NCI-H2171 treated with DMSO at 0.1 percent for 48 hours (cell line): Measurements from ENCODE around the gene FGD6.
"Not testable (repeated sequence)": the region's sequence is repeated elsewhere in the genome, so short reads cannot be mapped to it uniquely, and the experiment has no call there.

Source experiments
- DNase-seq: peaks from one replicate; lab custom pipeline; 2025; lab: John Stamatoyannopoulos, UW

Gene FGD6

DNA sequence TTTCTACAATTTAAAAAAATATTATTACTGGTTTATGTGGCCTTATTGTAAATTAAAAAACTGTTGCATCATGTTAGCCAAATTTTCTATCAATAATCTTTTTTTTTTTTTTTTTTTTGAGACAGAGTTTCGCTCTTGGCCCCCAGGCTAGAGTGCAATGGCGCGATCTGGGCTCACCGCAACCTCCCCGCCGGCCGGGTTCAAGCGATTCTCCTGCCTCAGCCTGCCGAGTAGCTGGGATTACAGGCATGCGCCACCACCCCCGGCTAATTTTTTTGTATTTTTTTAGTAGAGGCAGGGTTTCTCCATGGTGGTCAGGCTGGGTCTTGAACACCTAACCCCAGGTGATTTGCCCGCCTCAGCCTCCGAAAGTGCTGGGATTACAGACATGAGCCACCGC is 16.9 kb upstream of the FGD6 start:
- DNase-seq: not testable (repeated sequence)

DNA sequence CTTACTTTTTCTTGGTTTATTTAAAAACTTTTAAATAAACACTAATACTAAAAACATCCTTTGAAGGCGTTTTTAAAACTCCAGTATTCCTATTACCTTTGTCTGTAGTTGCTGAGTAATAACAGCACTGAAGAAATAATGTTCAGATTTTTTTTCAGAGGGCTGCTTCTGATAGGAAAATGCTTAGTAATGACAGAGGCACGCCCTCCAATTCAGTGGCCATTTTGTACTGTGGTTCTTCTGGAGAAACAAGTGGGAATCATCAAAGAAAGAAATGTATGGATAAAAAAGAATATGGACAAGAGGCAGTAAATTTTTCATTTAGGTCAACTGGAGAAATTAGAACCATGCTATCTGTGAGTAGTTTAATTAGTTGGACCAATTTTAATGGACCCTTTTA is 13.9 kb upstream of the FGD6 start:
- DNase-seq: no peak

DNA sequence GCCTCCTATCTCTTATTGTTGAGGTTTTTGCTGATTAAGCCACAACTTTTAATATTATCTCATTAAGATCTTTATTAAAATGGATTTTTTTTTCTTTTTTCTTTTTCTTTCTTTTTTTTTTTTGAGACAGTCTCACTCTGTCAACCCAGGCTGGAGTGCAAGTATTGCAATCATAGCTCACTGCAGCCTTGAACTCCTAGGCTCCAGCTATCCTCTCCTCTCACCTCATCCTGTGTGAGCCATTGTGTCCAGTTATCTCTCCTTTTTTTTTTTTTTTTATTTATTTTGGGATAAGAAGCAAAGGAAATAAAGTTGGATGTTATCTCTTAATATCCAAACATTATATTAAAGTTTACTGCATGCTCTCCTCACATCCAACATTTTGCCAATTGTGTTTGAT is 13.0 kb upstream of the FGD6 start:
- DNase-seq: no peak

DNA sequence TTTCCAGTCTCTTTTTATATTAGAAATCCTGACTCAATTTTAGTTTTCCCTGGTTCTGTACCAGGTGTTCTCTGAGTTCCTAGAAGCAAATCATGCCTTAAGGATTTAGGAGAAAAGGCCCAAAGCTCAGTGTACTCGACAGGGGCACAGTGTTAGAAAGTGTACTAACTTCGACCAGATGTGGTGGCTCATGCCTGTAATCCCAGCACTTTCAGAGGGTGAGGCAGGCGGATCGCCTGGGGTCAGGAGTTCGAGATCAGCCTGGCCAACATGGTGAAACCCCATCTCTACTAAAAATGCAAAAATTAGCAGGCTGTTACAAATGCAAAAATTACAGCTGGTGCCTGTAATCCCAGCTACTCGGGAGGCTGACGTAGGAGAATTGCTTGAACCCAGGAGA is 12.4 kb upstream of the FGD6 start:
- DNase-seq: no peak

DNA sequence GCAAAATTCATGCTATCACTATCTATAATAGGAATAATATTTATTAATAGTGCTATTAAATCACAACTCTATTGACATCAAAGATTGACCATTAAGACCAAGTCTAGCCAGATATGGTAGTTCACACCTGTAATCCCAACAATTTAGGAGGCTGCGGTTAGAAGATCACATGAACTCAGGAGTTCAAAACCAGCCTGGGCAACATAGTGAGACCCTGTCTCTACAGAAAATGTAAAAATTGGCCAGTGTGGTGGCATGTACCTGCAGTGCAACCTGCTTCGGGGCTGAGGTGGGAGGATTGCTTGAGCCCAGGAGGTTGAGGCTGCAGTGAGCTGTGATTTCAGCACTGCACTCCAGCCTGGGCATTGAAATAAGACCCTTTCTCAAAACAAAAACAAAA is 11.3 kb upstream of the FGD6 start:
- DNase-seq: no peak

DNA sequence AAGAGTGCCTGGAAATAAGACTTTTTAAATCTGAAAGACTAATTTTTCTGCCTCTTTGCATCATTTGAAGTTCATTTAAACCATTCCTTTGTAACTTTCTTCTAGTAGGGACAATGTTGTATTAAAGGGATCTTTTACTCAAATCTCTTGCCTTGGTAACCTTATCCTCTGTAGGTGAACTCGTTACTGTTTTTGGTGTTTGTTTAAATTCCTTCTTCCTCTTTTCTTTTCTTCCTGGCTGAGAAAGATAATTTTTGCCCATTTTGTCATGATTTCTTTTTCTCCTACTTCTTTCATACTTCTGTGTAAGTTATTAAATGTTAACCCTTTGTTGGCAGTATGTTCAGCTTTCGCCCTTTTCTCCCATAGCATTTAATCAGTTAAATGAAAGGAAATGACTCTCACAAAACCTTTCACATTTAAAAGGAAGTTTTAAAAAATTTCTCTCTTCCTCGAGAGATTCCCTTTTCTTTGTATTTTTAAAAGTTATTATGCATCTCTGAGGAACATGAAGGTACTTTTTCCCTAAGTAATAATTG is 10.6 kb upstream of the FGD6 start:
- no peak for DNase-seq

DNA sequence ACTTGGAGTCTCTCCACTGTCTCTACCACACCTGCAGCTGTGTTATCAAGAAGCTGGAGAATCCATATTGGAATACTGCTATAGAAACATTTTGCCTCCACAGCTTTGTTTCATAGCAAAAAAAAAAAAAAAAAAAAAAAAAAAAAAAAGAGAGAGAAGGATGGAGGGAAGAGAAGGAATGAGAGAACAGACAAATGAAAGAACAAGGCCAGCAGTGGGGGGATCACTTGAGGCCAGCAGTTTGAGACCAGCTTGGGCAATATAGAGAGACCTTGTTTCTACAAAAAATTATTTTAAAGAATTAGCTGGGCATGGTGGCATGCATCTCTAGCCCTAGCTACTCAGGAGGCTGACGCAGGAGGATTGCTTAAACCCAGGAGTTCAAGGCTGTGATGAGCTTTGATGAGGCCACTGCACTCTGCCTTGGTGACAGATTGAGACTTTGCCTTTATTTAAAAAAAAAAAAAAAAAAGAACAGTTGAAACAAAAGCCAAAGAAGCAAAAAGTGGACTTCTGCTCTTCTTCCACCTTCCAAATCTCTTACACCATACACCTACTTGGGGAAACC is 8.5 kb upstream of the FGD6 start:
- DNase-seq: no peak

DNA sequence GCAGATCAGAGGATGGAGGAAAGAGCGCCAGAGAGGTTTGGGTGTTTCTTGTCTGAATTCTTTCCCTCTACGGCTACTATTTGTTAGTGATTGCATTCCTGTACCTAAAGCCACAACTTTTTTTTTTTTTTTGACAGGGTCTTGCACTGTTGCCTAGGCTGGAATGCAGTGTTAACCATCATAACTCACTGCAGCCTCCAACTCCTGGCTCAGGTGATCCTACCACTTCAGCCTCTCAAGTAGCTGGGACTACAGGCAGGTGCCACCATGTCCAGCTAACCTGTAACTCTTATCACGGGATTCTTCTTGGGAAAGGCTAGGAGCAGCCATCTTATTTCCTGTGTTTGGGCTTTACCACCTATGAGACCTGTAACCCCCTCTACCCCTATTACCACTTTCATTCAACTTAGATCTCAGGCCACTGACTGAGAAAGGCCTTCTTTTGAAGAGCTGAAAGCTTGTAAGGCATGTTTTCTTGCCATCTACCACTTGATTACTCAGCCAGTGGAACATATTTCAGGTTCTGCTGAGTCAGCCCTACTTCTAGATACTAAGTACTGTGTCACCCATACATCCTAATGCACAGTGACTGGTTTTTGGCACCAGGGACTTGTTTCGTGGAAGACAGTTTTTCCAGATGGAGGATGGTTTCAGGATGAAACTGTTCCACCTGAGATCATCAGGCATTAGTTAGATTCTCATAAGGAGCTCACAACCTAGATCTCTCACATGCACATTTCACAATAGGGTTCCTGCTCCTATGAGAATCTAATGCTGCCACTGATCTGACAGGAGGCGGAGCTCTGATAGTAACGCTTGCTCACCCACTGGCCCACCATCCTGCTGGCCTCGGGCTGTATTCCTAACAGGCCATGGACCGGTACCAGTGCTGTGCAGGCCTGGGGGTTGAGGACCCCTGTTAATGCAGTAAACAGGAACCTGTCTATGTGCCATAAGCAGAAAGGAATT is 7.2 kb upstream of the FGD6 start:
- DNase-seq: no peak

DNA sequence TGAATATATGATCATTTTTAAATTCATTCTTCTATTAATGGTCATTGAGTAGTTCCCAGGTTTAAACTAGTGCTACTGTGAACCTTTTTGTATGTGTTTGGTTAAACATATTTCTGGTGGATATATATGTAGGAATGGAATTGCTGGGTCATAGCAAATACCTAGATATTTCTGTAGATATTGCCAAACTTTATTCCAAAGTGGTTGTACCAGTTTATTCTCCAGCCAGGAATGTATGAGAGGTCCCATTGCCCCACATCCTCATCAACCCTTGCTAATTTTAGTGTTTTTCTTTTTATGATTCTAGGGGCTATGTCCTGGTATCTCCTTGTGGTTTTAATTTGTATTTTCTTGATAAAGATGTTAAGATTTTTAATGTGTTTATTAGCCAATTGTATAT is 3.5 kb upstream of the FGD6 start:
- DNase-seq: no peak

DNA sequence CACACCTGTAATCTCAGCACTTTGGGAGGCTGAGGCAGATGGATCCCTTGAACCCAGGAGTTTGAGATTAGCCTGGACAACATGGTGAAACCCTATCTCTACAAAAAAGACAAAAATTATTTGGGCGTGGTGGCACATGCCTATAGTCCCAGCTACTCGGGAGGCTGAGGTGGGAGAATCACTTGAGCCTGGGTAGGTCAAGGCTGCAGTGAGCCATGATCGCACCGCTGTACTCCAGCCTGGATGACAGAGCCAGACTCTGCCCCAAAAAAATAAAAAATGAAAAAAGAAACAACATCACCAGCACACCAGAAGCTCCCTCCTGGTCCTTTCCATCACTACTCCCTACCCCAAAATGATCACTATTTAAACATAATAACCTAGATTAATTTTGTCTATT is 2.9 kb upstream of the FGD6 start:
- DNase-seq: no peak

DNA sequence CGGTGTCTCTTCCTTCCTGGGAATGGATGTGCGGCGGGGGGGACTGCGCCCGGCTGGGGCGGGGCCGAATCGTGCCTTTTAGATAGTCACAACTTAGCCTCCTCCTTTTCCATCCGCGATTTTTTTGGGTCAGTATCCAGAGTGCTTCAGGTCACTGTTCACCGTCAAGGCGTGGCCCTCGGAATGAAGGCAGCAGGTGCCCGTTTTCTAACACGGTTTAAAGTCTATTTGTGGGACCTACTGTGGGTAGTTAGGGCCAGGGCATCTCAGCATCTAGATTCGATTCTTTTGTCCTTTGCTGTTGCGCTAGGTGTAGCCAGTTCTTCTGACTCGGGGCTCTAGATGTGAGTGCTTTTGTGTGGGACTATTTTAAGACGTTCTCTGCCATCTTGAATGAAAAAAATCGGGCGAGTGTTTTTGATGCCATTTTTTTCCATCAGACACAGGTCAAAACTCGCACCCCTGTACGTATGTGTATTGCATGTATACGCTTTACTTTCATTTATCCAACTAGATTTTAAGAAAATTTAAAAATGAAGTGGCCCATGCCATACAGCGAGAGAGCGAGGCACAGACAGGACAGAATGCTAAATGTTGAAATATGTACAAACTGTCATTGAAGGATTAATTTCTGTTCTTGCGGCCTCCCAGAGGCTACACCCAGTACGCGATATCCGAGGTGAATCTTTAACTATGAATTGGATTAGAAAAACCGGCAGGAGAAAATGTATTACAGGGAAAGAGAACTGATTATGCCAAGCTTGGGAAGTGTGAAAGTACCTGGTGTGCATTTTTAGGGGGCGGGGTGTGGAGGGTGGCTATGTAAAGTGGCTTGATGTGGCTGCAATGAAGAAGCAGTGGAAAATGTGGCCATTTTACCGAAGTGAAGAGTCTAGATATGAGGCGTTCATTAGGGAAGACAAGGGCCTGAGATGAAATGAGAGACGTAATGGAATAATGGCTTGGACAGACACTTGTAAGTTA is 1.2 kb upstream of the FGD6 start:
- DNase-seq: peak; percentile 85

DNA sequence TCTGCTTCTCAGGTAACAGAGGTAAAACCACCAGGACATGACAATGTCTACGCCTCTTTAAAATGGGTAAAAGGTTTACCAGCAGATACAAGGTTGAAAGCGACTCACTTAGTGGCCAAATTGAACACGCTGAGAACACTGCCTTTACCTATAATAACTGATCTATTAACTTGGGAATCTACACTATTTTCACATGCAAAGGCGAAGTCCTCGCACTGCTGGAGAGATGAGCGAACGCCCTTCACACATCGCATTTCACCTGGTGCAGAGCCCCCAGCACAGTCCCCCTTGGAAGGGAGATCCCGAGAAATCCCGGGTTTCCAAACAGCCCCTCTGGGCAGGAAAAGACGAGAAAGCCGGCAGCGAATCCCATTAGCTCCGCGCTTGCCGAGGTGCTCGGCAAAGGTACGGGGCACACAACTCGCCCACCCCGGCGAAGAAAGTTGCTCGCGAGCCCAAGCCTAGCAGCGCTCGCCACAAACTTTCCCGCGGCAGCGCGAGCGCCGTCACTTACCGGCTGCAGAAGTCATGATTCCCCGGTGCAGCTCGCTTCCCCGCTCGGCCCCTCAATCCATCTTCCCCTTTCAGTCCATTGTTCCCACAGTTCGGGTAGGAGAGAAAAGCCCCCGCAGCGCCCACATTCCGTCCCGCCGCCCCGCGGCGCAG is 423 bp downstream of the FGD6 start:
- peak; percentile 64 for DNase-seq

DNA sequence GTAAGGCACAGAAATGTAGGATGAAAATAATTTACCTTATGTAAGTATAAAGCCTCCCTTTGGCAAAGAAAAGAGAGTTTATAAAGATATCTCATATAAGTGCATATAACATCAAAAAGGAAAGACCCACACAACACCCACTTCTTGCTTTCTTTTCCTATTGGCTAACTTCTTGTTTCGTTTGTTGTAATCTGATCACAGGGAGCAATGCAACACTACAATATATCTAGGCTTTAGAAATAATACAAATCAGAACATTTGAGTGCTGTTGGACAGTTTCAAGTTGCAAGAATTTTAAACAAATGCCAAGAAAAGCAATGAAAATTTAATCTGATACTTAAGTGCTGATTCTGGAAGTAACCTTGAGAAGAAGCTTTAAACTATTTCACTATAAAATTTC is 1.3 kb downstream of the FGD6 start:
- peak; percentile 23 for DNase-seq

DNA sequence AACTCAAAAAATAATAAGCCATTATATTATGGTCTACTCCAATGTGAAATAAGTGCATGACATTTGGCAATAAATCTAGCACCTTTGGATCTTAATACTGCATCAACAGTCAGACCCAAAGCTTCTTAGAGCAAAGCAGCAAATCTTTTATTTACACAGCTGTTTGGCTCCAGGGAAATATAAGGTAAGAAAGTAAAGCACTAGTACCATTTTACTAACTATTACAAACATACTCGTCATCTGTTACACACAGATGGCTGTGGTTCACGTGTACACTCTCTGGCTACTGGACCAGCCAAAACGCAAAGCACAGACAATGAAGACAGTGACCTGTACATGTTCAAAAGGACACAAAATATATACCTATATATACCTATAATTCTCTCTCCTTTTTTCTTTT is 2.8 kb downstream of the FGD6 start:
- peak; percentile 5 for DNase-seq

DNA sequence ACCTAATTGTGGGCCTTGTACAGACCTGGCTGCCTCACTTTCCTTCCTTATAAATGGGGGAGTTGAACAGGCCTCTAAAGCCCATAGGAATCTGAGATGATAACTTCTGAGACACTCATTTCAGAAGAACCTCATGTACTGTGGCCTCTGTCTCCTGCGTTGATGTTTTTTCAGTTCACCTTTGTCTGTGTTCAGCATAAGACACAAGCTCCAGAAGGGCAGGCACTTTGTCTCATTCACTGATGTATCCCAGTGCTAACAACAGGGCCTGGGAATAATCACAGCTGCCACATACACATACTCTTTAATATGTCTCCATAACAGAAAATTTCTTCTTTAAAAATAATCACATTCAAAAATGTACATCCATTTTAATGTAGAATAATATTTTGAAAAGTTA is 3.3 kb downstream of the FGD6 start:
- DNase-seq: no peak

DNA sequence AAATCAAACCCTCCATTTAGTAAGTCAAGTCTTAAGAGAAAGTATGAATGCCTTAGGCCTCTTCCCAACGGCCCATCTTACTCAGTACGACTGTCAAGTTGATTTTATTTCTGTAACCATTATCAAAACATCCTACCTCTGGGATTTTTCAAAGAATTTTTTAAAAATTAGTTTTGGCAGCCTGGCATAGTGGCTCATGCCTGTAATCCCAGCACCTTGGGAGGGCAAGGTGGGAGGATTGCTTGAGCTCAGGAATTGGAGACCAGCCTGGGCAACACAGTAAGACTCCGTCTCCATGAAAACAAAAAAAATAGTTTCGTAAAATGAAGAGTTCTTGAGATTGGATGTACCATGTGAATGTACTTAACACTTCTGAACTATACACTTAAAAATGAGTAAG is 4.1 kb downstream of the FGD6 start:
- DNase-seq: no peak

DNA sequence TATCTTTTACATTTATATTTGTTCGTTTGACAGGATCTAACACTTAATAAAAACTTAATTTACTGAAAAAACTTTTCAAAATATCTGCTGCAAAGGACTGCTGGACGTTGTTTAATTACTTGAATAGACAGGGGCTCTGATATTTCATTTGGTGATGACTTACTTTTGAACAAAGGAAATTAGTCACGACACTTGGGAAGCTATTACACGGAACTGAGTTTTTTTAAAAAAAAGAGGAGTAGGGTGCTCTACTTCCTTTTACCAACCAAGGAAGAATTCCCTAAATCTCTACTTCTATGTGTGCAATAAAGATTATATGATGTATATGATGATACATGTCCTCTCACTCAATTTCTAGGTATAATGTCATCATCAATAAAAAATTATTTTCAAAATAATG is 4.7 kb downstream of the FGD6 start:
- no peak for DNase-seq

DNA sequence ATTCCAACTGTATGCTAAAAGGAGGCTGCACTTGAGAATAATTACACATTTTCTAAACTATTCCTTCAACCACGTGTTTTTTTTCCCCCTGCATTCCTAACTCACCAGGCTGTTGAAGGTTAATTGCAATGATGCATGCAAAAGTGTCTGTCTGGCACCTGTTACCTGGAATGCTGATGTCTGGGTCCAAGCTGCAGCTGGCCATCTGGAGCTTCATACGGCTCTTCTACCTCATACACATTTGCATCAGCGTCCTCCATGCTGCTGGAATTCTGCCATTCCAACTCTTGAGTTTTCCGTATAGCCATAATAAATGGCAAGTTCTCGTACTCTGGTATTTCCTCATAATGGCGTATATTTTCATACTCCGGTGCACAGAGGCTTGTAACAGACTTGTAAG is 8.6 kb downstream of the FGD6 start:
- peak; percentile 94 for DNase-seq

DNA sequence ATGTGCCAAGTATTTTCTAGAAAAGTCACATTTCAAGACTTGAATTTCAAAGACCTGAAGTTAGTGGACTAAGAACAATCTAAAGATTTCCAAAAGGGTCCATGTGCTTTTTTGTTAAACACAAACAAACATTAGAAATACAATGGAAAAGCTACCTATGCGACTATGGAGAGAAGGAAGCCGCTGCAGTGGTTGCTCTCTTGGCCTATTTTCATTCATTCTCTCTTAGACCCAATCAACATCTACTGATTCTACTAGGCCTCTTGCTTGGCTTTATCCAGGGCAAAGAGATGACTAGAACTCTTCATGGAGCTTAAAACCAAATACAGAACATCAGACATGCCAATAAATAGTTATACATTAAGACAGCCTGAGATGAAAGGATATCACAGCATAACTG is 9.9 kb downstream of the FGD6 start:
- no peak for DNase-seq

DNA sequence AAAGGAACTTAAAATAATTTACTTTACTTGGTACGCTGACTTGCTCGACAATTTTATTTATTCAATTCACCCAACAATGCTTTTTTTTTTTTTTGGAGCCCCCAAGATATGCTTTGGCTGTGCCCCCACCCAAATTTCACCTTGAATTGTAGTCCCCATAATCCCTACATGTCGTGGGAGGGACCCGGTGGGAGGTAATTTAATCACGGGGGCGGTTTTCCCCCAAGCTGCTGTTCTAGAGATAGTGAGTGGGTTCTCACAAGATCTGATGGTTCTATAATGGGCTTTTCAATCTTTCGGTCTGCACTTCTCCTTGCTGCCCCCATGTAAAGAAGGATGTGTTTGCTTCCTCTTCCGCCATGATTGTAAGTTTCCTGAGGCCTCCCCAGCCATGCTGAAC is 10.4 kb downstream of the FGD6 start:
- DNase-seq: no peak

DNA sequence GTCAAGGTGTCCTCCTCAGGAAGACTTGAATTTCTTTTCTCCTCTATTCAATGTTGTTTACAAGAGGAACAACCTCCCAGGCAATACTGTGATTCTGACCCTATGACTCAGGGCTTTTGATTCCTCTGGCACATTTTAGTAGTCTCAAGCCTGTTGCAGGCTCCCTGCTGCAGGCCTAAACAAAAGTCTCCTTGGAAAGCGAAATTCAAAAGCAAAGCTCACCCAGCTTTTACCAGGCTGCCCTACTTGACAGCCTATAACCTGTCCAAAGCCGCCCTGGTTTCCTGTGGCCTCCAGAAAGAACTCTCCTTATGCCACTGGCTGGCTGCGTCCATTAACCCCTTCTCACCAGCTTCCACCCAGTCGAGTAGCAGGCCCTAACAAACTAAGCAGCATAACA is 11.6 kb downstream of the FGD6 start:
- DNase-seq: no peak
